PC-9 (cell line): ENCODE data around the gene MLC1. TPM values are rescaled to one million over a fixed set of nuclear protein-coding genes. Genes with fewer than 3 reads are reported as not detected.
"Not testable (repeated sequence)": the region's sequence is repeated elsewhere in the genome, so short reads cannot be mapped to it uniquely, and the experiment has no call there.

Experiments used
- BruUV-seq: library from RNA; stranded (reverse); fragments of 400-500 nt; replicated peaks from 2 replicates; lab custom pipeline; 2021; lab: Mats Ljungman, UMichigan
- CTCF ChIA-PET: fragments of 300-600 bp; sonication (Branson Sonifier 250); formaldehyde crosslinking; loops from one replicate; lab custom pipeline; 2022; ENCODE audit warnings: antibody characterized with exemption; lab: Charles Lee
- POLR2A ChIA-PET: fragments of 300-600 bp; sonication (Branson Sonifier 250); formaldehyde crosslinking; loops from one replicate; lab custom pipeline; 2022; ENCODE audit warnings: antibody characterized with exemption; ENCODE audit not compliant: unreplicated experiment; lab: Charles Lee
- DNase-seq, 2 experiments: peaks; one replicate each; pipeline versions ENCODE4 v3.0.0 to v3.0.0-alpha.2; 2015 to 2022; ENCODE audit warnings: mixed read lengths in 1 of 2
- H2AFZ ChIP-seq: fragments of 200-600 bp; sonication (generic); 2 replicates; pipeline ENCODE4 v1.8.1; 2017; ENCODE audit warnings: antibody characterized with exemption
- H3F3A ChIP-seq: fragments of 200-600 bp; sonication (generic); 2 replicates; pipeline ENCODE4 v1.8.1; 2017; ENCODE audit warnings: antibody characterized with exemption, mild to moderate bottlenecking, low read depth; ENCODE audit not compliant: insufficient read depth
- H3K27ac ChIP-seq: fragments of 200-600 bp; sonication (generic); 2 replicates; pipeline ENCODE4 v1.6.1; 2016; ENCODE audit warnings: mixed run types
- H3K27me3 ChIP-seq: fragments of 200-600 bp; sonication (generic); 2 replicates; pipeline ENCODE4 v1.6.1; 2016; ENCODE audit warnings: low read depth, mixed run types; ENCODE audit not compliant: insufficient read depth
- H3K36me3 ChIP-seq: fragments of 200-600 bp; sonication (generic); 2 replicates; pipeline ENCODE4 v1.6.1; 2016; ENCODE audit warnings: low read depth, mixed run types
- H3K4me1 ChIP-seq: fragments of 200-600 bp; sonication (generic); replicated peaks from 2 replicates; pipeline ENCODE4 v1.6.1; 2016; ENCODE audit warnings: mixed run types; ENCODE audit not compliant: insufficient read depth
- H3K4me2 ChIP-seq: fragments of 200-600 bp; sonication (generic); 2 replicates; pipeline ENCODE4 v1.6.1; 2017; ENCODE audit warnings: mixed run types
- H3K4me3 ChIP-seq: fragments of 200-600 bp; sonication (generic); 2 replicates; pipeline ENCODE4 v1.6.1; 2016; ENCODE audit warnings: mixed run types
- H3K79me2 ChIP-seq: fragments of 200-600 bp; sonication (generic); 2 replicates; pipeline ENCODE4 v1.6.1; 2017; ENCODE audit warnings: low read depth, mixed run types
- H3K9me2 ChIP-seq: fragments of 200-600 bp; sonication (generic); 2 replicates; pipeline ENCODE4 v1.8.1; 2017; ENCODE audit warnings: mild to moderate bottlenecking; ENCODE audit not compliant: insufficient read depth
- H3K9me3 ChIP-seq: fragments of 200-600 bp; sonication (generic); 2 replicates; pipeline ENCODE4 v1.8.1; 2016; ENCODE audit warnings: low read depth; ENCODE audit not compliant: insufficient read depth
- H4K20me1 ChIP-seq: fragments of 200-600 bp; sonication (generic); 2 replicates; pipeline ENCODE4 v1.8.1; 2017; ENCODE audit not compliant: insufficient read depth
- EZH2 ChIP-seq: fragments of 200-600 bp; sonication (generic); IDR thresholded peaks from 2 replicates; pipeline ENCODE4 v1.8.0; 2017; ENCODE audit warnings: antibody characterized with exemption, low read depth
- intact Hi-C: fragments of 100-400 bp; cut with micrococcal nuclease; formaldehyde crosslinking; loops from one replicate; pipeline ENCODE4 v1.10.0; 2022; ENCODE audit not compliant: unreplicated experiment
- total RNA-seq: library from RNA; stranded (reverse); gene quantifications from 2 replicates; pipeline ENCODE4 v1.2.3, GENCODE V29; 2021
- TF ChIP-seq, protein P1 (sequence below): fragments of 200-600 bp; sonication (generic); conservative IDR thresholded peaks from 2 replicates; pipeline ENCODE4 v1.6.1; 2017; ENCODE audit warnings: mixed run types, antibody characterized with exemption, mild to moderate bottlenecking, moderate library complexity

MLC1 gene
- total RNA-seq, 1 experiment from 2014 or later: not detected

DNA sequence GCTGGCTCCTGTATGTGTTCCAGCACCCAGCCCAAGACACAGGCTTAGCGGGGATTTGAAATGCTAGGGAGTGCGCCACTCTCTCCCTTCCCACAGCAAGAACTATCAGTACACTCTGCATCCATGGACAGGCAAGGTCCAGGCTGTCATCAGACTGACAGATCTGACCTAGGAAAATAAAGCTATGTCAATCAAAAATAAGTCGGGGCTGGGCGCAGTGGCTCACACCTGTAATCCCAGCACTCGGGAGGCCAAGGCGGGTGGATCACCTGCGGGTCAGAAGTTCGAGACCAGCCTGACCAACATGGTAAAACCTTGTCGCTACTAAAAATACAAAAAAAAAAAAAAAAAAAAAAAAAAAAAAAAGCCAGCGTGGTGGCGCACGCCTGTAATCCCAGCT is 2.9 kb upstream of the MLC1 start:
- no peaks in the 10 kb centered on the region for H3K9me3 ChIP-seq
- H3K27me3 ChIP-seq: peaks cover 41% of the 10 kb centered on the region
- no peak overlapping the region for H3K4me3 ChIP-seq
- H3K36me3 ChIP-seq: no peaks in the 10 kb centered on the region
- H2AFZ ChIP-seq: no peak overlapping the region
- intact Hi-C loops: no loop called here
- no peaks in the 10 kb centered on the region for H3K79me2 ChIP-seq
- ChIA-PET POLR2A (no interaction called here), CTCF (no interaction called here)
- TF ChIP-seq EZH2: no peak
- TF ChIP-seq, protein P1, sequence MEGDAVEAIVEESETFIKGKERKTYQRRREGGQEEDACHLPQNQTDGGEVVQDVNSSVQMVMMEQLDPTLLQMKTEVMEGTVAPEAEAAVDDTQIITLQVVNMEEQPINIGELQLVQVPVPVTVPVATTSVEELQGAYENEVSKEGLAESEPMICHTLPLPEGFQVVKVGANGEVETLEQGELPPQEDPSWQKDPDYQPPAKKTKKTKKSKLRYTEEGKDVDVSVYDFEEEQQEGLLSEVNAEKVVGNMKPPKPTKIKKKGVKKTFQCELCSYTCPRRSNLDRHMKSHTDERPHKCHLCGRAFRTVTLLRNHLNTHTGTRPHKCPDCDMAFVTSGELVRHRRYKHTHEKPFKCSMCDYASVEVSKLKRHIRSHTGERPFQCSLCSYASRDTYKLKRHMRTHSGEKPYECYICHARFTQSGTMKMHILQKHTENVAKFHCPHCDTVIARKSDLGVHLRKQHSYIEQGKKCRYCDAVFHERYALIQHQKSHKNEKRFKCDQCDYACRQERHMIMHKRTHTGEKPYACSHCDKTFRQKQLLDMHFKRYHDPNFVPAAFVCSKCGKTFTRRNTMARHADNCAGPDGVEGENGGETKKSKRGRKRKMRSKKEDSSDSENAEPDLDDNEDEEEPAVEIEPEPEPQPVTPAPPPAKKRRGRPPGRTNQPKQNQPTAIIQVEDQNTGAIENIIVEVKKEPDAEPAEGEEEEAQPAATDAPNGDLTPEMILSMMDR: no peak
- BruUV-seq: no TSS peak
- H3K9me2 ChIP-seq: no peaks in the 10 kb centered on the region
- H3K4me2 ChIP-seq: no peak overlapping the region
- DNase-seq: no peak
- H4K20me1 ChIP-seq: no peaks in the 10 kb centered on the region
- H3F3A ChIP-seq: no peaks in the 10 kb centered on the region
- no peaks in the 10 kb centered on the region for H3K4me1 ChIP-seq
- H3K27ac ChIP-seq: no peak overlapping the region

DNA sequence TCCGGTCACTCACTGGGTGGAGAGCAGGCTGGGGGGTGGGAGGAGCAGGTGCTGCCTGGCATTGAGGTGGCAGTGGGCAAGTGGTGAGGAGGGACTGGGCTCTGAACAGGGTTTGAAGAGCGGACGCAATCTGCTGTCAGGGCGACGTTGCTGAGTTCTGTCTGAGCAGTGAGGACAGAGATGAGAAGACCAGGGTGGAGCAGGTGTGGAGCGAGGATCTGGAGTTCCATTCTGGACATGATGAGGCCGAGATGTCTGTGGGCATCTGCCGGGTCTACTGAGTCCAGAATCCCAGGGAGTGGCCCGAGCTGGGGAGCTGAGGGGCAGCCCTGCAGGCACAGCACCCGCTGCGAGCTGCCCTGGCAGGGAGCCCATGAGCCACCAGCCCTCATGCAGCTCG is 2.4 kb upstream of the MLC1 start:
- Histone ChIP-seq H3K27me3 (peaks cover 37% of the 10 kb centered on the region), H4K20me1 (no peaks in the 10 kb centered on the region), H3K9me2 (no peaks in the 10 kb centered on the region), H3K4me2 (no peak overlapping the region), H3K36me3 (no peaks in the 10 kb centered on the region), H3K27ac (no peak overlapping the region), H3K4me1 (no peaks in the 10 kb centered on the region), H2AFZ (no peak overlapping the region), H3K4me3 (no peak overlapping the region), H3F3A (no peaks in the 10 kb centered on the region), H3K9me3 (no peaks in the 10 kb centered on the region), H3K79me2 (no peaks in the 10 kb centered on the region)
- intact Hi-C loops: no loop called here
- DNase-seq: no peak
- POLR2A ChIA-PET: no interaction called here
- BruUV-seq: no TSS peak
- CTCF ChIA-PET: no interaction called here
- no peak for TF ChIP-seq EZH2
- TF ChIP-seq, protein P1: no peak

DNA sequence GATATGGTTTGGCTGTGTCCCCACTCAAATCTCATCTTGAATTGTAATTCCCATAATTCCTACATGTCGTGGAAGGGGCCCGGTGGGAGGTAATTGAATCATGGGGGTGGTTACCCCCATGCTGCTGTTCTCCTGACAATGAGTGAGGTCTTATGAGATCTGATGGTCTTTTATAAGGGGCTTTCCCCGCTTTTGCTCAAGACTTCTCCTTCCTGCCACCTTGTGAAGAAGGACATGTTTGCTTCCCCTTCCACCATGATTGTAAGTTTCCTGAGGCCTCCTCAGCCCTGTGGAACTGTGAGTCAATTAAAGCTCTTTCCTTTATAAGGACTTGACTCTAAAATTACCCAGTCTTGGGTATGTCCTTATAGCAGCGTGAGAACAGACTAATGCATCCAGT is 1.7 kb upstream of the MLC1 start:
- H3K9me3 ChIP-seq, H3K4me1 ChIP-seq, H2AFZ ChIP-seq, H3K9me2 ChIP-seq, H3F3A ChIP-seq, H3K79me2 ChIP-seq, H3K4me3 ChIP-seq, POLR2A ChIA-PET, DNase-seq, H4K20me1 ChIP-seq, BruUV-seq, CTCF ChIA-PET, H3K27ac ChIP-seq, H3K4me2 ChIP-seq, intact Hi-C loops, H3K36me3 ChIP-seq: not testable (repeated sequence)
- peaks cover 30% of the 10 kb centered on the region for H3K27me3 ChIP-seq

DNA sequence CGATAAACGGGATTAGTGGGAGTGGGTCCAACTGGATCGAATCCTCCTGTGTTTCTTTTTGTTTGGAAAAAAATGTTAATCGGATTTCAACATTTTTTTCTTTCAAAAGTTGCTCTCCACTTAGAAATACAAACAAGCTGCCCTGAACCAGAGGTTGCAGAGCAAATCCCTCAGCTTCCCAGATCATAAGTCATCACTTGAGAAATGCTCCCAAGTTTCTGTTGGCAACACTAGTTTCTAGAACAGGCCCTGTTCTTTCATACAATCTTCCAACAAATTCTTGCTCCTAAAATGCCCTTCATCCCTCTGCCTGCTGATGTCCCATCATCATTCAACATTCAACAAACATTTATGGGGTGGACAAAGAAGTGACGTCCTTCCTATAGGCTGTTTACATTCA is 1.3 kb upstream of the MLC1 start:
- H3K79me2 ChIP-seq: no peaks in the 10 kb centered on the region
- H3K27me3 ChIP-seq: peaks cover 25% of the 10 kb centered on the region
- no peak for TF ChIP-seq EZH2
- TF ChIP-seq, protein P1: no peak
- intact Hi-C loops: no loop called here
- no peaks in the 10 kb centered on the region for H3F3A ChIP-seq
- no TSS peak for BruUV-seq
- ChIA-PET CTCF (no interaction called here), POLR2A (no interaction called here)
- no peak overlapping the region for H3K4me3 ChIP-seq
- DNase-seq: no peak
- H3K36me3 ChIP-seq: no peaks in the 10 kb centered on the region
- no peaks in the 10 kb centered on the region for H3K9me2 ChIP-seq
- H3K9me3 ChIP-seq: no peaks in the 10 kb centered on the region
- H3K4me1 ChIP-seq: no peaks in the 10 kb centered on the region
- H4K20me1 ChIP-seq: no peaks in the 10 kb centered on the region
- no peak overlapping the region for H3K4me2 ChIP-seq
- no peak overlapping the region for H2AFZ ChIP-seq
- no peak overlapping the region for H3K27ac ChIP-seq
